Chondrocyte (in vitro differentiated cells): Measurements from ENCODE around the gene MEIS1. TPM values are rescaled to one million over a fixed set of nuclear protein-coding genes. Genes with fewer than 3 reads are reported as not detected.
A peak's percentile ranks its signal among the peaks of the same experiment; 100 is the strongest.

Experiments used
- DNase-seq: peaks from one replicate; pipeline ENCODE4 v3.0.0; 2021; ENCODE audit warnings: mixed read lengths, low spot score
- H3K27ac Mint-ChIP-seq: one replicate; pipeline ENCODE4 v1.8.0; 2021; ENCODE audit warnings: mild to moderate bottlenecking, moderate library complexity, mixed read lengths; ENCODE audit not compliant: unreplicated experiment
- H3K27me3 Mint-ChIP-seq: 2 replicates; pipeline ENCODE4 v1.8.0; 2021; ENCODE audit warnings: low read depth, mixed read lengths
- H3K36me3 Mint-ChIP-seq: 2 replicates; pipeline ENCODE4 v1.8.0; 2021; ENCODE audit warnings: low read depth, mixed read lengths
- H3K4me1 Mint-ChIP-seq: 2 replicates; pipeline ENCODE4 v1.8.0; 2021; ENCODE audit warnings: low read depth, mild to moderate bottlenecking, mixed read lengths
- H3K4me3 Mint-ChIP-seq: one replicate; pipeline ENCODE4 v1.8.0; 2021; ENCODE audit warnings: mild to moderate bottlenecking, moderate library complexity, mixed read lengths; ENCODE audit not compliant: unreplicated experiment
- H3K9me3 Mint-ChIP-seq: 2 replicates; pipeline ENCODE4 v1.8.0; 2021; ENCODE audit warnings: low read depth, mixed read lengths
- total RNA-seq: library from RNA; stranded (reverse); gene quantifications from 3 replicates; pipeline ENCODE4 v1.2.1, GENCODE V29; 2021
- TF ChIP-seq, protein P1 (sequence below): fragments of 200-600 bp; sonication (generic); IDR thresholded peaks from 2 replicates; pipeline ENCODE4 v1.5.0; 2021; ENCODE audit warnings: antibody characterized with exemption, mild to moderate bottlenecking, moderate library complexity

Gene MEIS1
- total RNA-seq, 1 donor from 2014 or later, result 18.5 TPM

DNA sequence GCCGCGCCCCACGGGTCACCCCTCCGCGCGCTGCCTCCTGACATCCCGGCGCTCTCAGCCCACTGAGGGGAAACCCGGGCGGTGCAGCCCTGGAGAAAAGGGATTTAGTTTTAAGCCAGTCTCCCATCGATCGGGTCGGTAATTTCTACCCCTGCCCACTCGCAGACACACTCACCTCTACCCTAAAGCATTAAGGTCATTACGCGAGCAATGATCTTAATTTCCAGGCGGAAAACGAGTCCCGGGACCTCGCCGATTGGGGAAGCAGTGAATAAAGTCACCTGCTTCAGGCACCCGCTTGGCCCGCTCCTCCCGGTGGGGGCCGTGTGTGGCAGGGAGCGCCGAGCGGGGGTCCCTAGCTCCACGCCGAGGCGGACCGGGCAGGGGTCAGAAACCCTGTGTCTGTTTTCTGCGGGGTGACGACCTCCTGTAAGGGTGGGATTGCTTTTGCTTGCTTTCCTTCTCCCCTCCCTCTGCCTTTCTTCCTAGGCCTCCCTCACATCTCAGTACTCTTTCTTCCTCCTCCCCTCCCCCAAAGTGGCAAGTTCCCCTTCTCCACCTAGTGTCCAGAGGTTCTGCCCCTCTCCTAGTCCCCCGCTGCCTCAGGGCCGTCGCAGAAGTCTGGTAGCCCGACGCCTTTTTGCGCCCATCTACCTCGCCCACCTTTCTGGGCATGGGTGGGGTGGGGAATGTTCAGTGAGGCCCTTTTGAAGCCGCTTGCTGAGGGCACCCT, 142.6 kb downstream of the MEIS1 start:
- Mint-ChIP-seq H3K4me1 (peaks cover 28% of the 10 kb centered on the region), H3K4me3 (peak overlapping the region; percentile 73), H3K9me3 (no peaks in the 10 kb centered on the region), H3K27me3 (peaks cover 40% of the 10 kb centered on the region), H3K36me3 (no peaks in the 10 kb centered on the region), H3K27ac (no peak overlapping the region)
- DNase-seq, result no peak
- TF ChIP-seq, protein P1, sequence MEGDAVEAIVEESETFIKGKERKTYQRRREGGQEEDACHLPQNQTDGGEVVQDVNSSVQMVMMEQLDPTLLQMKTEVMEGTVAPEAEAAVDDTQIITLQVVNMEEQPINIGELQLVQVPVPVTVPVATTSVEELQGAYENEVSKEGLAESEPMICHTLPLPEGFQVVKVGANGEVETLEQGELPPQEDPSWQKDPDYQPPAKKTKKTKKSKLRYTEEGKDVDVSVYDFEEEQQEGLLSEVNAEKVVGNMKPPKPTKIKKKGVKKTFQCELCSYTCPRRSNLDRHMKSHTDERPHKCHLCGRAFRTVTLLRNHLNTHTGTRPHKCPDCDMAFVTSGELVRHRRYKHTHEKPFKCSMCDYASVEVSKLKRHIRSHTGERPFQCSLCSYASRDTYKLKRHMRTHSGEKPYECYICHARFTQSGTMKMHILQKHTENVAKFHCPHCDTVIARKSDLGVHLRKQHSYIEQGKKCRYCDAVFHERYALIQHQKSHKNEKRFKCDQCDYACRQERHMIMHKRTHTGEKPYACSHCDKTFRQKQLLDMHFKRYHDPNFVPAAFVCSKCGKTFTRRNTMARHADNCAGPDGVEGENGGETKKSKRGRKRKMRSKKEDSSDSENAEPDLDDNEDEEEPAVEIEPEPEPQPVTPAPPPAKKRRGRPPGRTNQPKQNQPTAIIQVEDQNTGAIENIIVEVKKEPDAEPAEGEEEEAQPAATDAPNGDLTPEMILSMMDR, result no peak

DNA sequence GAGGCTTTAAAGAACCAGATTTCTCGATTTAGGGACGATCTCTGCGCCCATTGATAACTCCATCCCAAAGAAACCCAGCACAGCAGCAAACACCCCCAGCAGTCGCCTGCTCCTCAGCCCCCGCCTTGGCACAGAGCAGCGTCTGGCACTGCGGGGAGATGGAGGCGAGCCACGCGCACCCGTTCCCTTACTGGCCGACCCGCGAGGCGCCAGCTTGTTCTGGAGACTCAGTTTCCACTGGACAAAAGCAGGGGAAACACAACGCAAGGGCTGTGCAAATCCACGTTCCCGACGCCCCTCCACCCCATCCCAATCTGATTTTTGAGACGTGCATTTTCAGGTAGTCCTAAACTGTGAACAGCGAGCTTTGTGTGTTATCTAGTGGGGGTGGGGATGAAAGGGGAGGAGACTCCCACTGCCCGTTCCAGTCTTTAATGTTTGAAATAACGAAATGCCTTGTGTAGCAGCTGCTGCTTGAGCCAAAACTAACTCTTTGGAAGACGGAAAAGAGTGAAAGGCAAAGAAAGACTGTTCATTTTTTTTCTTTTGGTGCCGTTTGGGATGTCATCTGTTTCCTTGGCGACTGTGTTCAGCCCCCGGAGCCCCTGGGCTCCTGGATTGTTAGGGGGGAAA, 143.2 kb downstream of the MEIS1 start:
- Mint-ChIP-seq H3K27ac (no peak overlapping the region), H3K4me3 (no peak overlapping the region), H3K4me1 (peaks cover 28% of the 10 kb centered on the region), H3K9me3 (no peaks in the 10 kb centered on the region), H3K36me3 (no peaks in the 10 kb centered on the region), H3K27me3 (peaks cover 40% of the 10 kb centered on the region)
- DNase-seq, result no peak
- TF ChIP-seq, protein P1, result no peak

DNA sequence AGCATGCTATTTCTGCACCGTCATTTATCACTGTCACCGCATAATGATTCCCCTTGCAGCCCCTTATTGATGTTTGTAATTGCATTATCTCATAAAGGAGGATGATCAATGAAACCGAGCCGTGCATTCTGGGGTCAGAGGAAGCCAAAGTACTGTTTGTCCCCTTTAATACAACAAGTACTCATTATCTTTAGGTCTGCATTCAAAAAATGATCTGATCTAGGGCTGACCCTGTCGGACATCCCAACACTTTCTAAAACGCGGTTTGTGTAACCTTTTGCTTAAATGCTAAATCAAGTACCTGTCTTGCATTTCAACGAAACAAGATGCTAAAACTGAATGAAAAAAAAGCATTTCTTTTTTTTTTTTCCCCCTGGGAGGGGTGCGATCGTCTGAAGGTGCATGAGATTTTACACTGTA, 143.8 kb downstream of the MEIS1 start:
- H3K27me3 Mint-ChIP-seq, result peaks cover 40% of the 10 kb centered on the region
- H3K4me3 Mint-ChIP-seq, result no peak overlapping the region
- TF ChIP-seq, protein P1, result no peak
- peaks cover 27% of the 10 kb centered on the region for H3K4me1 Mint-ChIP-seq
- H3K9me3 Mint-ChIP-seq, result no peaks in the 10 kb centered on the region
- no peak overlapping the region for H3K27ac Mint-ChIP-seq
- no peak for DNase-seq
- H3K36me3 Mint-ChIP-seq, result no peaks in the 10 kb centered on the region

DNA sequence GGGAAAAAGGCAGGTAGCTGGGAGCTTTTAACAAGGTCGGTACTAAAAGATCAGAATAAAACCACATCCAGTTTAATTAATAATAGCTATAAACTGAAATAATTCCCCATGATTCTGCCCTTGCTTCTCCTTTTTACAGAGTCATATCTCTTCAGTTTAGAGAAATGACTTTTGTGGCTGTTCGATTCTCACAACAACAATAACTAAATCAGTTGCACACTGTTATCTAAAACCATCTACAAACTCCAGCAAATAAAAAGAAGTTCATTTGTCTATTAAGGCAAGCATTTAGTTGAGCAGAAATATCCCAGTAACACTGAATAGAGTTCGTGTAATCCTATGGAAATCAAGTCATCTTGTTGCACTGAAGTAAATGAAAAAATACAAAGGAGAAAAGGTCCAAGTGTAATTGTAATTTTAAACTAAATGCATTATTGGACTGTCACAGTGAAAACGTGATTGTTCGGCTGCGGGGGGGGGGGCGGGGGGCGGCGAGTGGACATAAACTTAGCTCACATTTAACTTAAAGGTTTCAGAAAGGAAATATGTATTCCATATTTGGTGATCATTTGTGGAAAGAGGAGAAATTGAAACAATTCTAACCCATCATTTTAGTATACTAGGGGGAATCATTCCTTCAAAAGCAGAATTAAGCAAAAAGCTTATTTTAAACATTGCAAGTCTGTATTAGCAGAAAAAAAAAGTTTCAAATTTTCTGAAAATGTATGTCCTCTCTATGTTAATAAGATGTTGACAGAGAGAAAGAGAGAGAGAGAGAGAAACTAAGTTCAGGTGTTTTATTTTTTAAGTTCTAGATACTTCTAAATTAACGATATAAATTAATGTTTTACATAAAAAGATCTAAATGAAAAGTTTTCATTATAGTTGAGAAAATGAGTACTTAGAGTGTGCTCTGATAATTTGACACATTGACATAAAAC, 144.5 kb downstream of the MEIS1 start:
- TF ChIP-seq, protein P1, result no peak
- no peak for DNase-seq
- Mint-ChIP-seq H3K4me1 (peaks cover 24% of the 10 kb centered on the region), H3K36me3 (no peaks in the 10 kb centered on the region), H3K4me3 (no peak overlapping the region), H3K27me3 (peaks cover 44% of the 10 kb centered on the region), H3K9me3 (no peaks in the 10 kb centered on the region), H3K27ac (no peak overlapping the region)
